TTC549 (cell line): Measurements from ENCODE around the gene RANBP17.

Experiments
- FAIRE-seq: peaks from 2 replicates; lab custom pipeline; 2012; peaks lifted over from hg19 to GRCh38; lab: Jason Lieb, UNC

Gene RANBP17

DNA sequence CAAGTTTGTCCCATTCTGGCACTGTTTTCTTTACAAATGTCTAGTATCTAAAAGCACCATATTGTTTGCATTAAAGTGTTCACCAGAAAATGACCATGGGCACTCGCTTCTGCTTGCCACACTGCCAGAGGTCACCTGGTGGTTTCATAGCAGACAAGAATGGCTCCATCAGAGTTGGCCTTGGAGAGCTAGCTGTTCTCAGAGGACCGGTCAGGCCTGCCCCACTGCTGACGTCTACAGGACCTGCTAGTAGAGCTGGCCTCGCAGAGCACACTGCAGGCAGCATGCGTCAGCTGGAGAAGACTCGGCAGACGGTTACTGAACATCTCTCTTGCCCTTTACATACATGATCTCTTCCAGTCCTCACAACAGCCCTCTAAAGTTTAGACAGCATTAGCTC lies 438.5 kb downstream of the RANBP17 start:
- no peak for FAIRE-seq

DNA sequence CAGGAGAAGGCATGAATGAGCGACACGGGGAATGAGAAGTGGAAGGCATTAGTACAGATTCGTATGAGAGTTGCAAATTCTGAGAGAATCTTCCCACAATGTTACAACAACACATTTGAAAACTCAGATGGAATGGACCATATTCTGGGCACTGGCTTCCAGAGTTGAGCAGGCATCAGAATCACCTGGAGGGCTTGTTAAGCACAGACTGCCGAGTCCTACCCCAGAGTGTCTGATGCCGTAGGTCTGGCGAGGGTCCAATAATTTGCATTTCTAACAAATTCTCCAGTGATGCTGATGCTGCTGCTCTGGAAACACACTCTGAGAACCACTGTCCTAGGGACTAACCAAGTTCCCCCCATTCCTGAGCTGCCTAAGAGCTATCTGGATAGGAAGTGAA lies 444.3 kb downstream of the RANBP17 start:
- FAIRE-seq, result no peak

DNA sequence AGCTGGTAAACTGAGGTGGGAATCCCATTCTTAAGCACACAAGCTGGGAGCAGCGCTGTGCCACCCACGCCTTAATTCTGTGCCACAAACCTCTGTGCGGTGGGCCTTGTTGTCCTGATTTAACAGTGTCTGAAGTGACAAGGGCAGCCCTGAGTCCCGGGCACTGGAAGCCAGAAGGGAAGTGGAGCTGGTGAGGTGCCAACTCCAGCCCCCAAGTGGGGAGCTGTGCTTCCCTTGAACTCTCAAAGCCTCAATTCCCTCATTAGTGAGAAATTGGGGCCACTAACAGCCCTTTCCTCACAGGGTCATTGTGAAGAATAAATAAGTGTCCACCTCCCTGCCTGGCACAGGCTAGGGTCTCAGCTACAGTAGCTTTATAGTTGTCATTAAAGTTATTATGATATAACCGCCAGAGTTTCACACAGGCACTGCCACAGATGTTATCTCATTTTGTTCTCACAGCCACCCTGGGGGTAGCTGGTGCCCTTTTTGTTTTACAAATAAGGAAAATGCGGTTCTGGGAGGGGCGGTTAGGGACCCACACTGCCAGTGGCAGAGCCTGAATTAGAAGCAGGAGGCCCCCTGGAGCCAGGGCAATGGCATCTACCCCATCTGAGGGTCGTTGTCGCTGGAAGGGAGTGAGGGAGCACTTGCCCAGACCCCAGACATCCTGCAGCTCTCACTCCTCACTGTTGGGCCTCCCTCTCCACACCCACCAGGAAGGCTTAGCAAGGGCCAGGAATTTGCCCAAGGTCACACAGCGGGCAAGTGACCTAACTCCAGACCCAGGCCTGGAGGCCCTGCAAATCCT lies 445.2 kb downstream of the RANBP17 start:
- no peak for FAIRE-seq

DNA sequence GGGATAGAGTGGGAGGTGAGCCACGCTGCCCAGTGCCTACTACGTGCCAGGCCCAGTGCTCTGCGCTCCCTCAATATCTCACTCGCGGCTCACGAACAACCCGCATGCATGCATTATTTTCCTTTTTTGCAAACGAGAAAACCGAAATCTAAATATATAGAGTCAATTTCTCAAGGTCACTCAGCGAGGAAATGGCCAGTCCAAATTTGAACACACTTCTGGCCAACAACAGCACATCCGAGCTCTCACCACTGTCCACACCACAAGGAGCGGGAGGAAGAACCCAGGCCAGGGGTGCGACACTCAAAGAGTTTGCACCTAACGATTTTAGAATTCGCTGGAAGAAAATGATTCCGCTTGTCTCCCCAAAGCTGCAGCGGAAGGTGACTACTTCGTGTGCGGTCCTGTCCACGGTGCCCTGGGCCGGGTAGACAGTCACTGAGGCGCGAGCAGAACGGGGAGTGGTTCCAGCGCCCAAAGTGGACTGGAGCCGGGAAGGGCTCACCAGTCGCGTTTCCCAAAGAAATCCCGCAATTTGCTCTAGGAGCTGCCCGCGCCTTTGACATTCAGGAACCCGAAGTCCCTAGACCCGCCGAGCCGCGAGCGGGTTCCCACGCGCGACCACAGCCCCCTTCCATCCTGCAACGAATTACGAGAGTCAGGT lies 446.1 kb downstream of the RANBP17 start:
- no peak for FAIRE-seq

DNA sequence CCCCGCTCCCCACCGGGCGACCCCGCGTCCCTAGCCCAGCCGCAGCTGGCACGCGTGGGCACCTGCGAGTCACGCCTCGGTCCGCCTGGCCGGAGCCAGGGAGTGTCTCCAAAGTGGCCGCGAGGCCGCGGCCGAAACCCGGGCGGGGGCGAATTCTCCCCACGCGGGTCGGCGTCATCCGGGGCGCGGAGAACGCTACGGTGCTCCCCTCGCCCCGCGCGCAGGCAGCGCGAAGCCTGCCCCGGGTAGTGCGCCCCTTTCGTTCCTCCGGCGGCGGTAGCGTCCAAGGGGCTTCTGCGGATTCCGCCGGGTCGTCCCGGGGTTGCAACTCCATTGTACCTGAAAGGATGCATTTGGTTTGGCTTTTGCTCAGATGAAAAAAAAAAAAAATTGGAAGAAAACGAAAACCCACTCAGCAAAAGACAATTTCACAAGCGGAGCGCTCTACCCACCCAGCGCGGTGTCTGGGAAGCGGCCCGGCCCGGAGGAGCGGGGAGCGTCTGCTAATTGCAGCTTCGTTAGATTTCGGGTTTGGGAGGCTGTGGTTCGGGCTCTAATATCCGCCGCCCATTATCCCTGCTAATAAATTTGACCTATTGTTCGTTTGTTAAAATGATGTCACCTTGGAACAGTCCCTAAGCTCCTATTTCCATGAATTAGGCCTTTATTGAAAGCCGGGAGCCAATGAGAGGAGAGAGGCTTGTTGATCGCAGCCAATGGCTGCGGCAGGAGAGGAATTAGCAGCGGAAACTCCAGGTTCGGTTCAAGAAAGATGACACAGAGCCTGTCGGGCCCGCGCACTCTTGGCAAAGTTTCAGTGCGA lies 446.8 kb downstream of the RANBP17 start, which contains the start of gene TLX3:
Gene TLX3, plus strand, starts transcription at position 796 of the 823 bp plus-strand sequence. CDS start 118 bp downstream, outside the sequence.
- FAIRE-seq, result no peak

DNA sequence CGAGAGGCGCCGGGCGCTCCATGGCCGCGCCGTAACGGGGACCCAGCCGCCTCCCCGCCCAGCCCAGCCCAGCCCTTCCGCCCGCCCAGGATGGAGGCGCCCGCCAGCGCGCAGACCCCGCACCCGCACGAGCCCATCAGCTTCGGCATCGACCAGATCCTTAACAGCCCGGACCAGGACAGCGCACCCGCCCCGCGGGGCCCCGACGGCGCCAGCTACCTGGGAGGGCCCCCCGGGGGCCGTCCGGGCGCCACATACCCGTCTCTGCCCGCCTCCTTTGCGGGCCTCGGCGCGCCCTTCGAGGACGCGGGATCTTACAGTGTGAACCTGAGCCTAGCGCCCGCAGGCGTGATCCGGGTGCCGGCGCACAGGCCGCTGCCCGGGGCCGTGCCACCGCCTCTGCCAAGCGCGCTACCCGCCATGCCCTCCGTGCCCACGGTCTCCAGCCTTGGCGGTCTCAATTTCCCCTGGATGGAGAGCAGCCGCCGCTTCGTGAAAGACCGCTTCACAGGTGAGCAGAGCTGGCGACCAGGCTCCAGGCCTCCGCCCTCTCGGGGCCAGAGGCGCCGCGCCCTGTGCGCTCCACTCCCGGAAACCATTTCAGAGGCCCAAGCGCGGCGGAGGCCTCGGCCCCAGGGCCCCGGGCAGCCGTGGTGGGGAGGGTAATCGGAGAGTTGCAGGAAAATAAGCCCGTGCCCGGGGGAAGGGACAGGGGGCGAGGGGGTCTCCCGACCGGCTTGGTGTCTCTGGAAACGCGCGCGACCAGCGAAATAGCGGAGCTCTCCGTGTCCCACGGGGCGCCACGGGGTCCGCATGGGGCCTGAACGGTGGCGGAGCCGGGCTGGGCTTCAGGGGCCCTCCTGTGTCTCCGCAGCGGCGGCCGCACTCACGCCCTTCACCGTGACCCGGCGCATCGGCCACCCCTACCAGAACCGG lies 447.7 kb downstream of the RANBP17 start:
- FAIRE-seq, result no peak

DNA sequence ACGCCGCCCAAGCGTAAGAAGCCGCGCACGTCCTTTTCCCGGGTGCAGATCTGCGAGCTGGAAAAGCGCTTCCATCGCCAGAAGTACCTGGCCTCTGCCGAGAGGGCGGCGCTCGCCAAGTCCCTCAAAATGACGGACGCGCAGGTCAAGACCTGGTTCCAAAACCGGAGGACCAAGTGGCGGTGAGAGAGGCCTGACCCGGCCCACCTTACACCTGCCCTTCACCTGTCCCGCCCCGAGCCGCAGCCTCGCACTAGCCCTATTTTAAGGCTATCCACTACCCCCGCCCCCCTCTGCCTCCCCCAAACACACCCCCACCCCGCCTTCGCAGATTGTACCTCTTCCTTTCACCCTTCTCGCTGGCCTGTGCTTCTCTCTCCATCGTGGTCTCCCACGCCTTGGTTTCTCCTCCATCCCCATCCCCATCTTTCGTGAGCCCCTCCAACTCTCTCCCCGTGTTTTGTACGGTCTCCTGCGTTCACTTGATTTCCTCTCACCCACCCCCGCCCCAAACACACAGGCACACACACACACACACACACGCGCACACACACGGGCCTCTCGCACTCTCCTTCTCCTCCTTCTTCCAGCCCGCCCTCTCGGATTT lies 448.5 kb downstream of the RANBP17 start:
- FAIRE-seq, result no peak

DNA sequence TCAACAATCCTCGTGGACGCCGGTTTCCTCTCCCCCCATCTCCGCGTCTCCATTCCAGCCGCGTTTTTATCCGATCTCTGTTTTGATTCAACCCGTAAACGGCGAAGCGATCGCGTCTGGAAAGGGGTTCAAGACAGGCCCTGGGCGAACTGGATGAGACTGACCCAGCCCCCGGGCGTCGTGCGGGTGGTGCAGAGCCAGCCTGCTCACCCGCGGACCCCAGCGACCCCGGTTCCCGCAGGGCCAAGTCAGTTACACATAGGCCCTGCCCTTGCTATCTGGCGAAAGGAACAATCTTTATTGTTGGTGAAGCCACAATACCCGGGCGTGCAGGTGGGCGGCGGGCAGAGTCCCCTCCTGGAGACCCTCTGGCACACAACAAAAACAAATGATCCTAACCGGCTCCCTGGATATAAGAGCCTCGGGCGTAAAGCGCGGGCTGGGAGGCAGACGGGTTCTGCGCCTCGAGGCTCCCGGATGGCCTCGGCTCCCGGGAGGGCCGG lies 449.1 kb downstream of the RANBP17 start:
- no peak for FAIRE-seq

DNA sequence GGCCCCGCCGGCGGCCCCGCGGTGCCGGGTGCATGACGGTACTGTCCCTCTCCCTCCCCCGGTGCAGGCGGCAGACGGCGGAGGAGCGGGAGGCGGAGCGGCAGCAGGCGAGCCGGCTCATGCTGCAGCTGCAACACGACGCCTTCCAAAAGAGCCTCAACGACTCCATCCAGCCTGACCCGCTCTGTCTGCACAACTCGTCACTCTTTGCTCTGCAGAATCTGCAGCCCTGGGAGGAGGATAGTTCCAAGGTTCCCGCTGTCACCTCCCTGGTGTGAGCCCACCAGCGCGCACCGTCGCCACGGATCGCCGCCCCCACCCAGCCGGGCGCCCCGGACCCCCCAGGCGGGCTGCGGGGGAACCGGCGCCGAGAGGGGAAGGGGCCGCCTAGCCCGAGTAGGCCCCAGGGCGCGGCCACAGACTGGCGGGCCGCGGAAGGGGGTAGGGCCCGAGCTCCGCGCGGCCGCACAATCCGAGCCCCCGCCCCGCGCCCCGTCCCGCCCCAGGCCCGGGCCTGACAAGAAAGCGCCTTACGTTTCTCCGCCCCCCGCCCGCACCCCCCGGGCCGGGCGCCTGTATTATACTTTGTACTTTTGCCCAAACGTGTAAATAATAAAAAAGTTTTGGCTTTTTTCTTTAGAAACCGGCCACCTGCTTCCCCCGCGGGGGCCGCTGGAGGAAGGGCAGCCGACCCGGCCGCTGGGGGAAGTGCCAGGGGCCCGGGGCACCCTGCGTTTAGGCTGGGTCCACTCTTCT lies 449.7 kb downstream of the RANBP17 start:
- FAIRE-seq, result no peak

DNA sequence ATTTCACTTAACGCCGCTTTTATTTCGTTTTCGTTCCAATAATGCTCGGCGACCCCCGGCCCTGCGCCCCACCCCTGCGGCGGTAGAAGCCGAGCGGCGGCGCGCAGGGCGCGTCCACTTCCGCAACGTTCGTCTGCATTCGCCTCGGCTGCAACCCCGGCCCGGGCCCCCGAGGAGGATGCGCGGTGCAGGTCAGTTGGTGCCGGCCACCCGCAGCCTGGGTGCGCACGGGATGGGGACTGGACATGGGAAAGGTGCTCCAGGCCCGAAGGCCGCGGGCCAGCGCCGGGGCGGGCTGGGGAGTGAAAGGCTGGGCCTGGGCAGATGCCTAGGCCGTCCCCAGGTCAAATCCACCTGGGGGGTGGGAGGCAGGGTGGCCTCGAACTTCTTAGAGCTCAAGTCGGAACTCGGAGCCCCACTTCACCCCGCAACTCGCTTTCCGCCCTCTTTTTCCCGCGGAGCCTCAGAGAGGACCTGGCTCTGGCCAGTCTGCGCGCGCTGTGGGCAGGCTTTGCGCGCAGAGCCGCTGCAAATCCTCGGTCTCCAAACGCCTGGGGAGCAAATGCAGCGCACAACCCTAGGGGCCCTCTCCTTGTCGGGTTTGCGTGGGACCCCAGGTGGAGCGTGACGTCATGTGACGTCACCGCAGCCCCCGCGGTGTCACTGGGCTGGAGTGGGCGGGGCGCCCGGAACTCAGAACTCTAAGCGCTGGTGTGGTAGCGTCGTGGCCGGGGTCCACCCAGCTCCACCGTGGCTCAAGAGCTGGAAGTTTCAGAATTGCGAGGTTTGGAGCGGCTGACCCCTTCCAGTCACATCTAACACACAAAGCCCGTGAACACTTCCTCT lies 450.5 kb downstream of the RANBP17 start:
- no peak for FAIRE-seq

DNA sequence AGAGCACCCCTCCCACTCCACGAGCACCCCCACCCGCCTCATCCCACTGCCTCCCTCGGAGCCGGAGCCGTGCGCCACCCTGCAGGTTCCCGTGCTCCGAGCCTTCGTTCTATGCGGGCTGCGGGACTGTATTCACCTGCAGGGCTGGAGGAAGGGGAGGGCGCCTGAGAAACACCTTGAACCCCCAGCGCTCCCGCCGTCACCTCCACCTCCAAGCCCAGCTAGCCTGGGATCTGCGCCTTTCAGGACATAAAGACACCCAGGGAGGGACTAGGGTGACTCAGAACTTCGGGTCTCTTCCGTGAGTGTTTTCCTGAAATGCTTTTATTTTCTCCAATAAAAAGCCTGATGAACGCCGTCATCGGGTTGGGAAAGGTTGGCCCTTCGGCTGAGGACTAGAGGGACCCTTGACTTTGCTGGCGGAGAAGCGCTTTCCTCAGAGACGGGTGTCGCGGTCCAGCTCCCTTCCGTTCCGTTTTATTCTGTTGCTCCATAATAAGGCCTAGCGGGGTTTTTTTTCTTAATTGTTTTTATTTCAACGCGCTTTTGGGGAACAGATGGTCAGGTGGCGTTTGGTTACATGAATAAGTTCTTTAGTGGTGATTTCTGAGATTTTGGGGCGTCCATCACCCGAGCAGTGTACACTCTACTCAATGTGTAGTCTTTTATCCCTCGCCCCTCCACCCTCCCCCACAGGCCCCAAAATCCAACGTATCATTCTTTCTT lies 451.8 kb downstream of the RANBP17 start:
- FAIRE-seq, result no peak

DNA sequence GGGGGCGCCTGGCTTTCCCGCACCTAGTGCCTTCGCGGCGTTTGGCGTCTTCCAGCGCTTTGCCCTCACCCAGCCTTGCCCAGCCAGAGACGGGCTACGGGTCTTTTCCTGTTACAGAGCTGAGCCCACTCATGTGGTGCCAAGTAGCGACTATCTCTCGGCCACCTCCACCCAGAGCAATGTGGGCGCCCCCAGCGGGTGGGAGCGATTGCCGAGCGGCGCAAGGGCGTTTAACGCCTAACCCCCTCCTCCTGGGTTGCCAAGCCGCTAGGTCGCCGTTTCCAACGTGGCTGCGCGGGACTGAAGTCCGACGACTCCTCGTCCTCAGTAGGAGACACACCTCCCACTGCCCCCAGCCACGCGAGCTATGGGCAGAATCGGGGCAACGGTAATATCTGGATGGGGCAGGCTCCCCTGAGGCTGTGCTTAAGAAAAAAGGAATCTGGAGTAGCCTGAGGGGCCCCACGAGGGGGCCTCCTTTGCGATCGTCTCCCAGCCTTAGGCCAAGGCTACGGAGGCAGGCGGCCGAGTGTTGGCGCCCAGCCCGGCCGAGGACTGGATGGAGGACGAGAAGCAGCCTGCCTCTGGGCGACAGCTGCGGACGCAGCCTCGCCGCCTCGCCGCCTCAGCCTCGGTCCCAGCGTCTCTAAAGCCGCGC lies 453.0 kb downstream of the RANBP17 start:
- no peak for FAIRE-seq

DNA sequence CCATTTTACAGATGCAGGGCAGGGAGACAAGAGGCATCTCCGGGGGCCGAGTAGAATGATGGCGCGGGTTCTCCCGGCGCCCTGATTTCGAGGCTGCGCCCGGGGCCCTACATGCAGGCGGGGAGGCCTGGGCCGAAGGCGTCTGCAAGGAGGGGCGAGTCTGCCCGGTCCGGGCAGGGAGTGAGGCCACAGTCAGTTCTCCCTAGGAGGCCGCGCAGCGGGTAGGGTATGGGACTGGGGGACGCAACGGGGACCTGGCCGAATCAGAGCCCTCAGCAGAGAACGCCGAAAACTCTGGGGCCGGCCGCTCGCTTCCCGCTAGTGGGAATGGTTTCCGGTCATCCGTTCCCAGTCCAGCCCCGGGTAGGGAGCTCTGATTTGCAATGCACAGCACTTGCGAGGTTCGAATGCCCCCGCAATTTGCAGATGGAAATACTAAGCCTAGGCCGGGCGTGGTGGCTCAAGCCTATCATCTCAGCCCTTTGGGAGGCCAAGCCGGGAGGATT lies 453.6 kb downstream of the RANBP17 start:
- no peak for FAIRE-seq

DNA sequence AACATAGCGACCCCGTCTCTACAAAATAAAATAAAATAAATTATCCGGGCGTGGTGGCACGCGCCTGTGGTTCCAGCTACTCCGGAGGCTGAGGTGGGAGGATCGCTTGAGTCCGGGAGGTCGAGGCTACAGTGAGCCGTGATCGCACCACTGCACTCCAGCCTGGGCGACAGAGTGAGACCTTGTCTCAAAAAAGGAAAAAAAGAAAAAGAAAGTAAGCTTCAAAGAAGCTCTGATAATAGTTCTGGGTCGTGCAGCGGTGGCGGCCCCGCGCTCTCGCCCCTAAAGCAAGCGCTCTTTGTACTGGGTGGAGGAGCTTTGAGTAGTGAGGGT lies 454.1 kb downstream of the RANBP17 start:
- no peak for FAIRE-seq

DNA sequence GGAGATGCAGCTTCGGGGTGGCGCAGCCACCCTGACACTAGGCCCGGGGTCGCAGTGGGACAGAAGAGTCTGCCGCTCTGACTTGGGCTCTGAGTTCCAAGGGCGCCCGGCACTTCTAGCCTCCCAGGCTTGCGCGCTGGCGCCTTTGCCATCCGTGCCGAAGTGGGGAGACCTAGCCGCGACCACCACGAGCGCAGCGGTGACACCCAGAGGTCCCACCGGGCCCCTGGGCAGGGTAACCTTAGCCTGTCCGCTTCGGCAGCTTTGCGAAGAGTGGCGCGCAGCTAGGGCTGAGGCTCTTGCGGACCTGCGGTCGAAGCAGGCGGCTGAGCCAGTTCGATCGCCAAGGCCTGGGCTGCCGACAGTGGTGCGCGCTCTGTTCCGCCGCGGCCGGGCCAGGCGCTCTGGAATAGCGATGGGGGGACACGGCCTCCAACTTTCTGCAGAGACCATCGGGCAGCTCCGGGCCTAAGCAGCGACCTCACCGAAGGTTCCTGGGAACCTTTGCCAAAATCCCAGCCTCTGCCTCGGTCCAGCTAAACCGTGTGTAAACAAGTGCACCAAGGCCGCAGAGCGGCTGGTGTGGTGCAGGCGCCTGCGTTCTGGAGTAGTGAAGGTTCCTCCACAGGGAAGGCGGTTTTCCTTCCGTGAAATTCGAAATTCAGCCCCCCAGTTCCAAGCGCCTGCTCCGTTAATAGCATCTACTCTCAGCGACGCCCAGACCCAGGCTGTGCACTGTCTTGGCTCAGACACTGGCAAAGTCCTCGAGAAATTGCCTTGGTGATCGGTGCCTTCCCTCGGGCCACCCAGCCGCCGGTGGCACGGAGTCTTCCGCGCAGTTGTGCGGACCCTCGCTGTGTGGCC lies 454.7 kb downstream of the RANBP17 start:
- FAIRE-seq, result no peak

DNA sequence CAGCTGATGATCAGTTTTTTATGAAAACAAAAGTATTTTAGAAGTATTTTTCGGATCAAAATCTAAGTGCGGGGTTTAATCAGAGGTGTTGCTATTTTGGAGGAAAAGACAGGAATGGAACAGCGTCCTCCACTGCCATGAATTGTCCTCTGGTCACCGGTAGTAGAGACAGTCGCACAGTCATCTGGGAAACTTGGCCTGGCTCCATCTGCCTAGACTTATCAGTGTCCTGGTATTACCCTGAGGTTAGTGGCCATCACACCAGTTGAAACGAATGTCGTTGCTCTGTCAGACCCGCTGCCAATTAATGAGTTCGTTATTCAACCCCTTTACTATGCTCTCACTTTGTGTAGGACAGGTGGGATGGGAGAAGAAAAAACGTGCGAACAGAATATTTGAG lies 455.4 kb downstream of the RANBP17 start:
- FAIRE-seq, result no peak

DNA sequence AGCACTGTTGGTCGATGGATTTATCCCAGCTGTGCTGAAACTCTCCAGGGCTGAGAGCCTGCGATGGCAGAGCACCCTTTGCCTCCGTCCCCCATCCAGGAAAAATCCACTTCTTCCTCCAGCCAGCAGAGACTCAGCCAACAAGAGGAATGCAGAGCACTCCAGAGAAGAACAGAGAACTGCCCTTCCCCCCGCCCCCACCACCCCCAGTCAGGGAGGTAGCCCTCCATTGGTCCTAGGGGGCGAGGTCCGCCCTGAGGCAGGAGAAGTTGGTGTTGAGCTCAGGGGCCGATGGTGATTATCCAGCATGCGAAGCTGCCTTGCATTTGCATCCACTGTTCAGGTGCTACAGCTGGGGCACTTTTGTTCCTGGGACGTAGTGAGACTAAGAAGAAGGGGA lies 456.2 kb downstream of the RANBP17 start:
- FAIRE-seq, result no peak
